Renal cortex interstitium (tissue), 11 donors: Measurements from ENCODE around the gene MLN. TPM values are rescaled to one million over a fixed set of nuclear protein-coding genes. Genes with fewer than 3 reads are reported as not detected.
"Not testable (repeated sequence)": the region's sequence is repeated elsewhere in the genome, so short reads cannot be mapped to it uniquely, and the experiment has no call there.

ENCODE experiments used
- DNase-seq, 11 donors: peaks; one replicate each; pipeline ENCODE4 v3.0.0-alpha.2; 2013; ENCODE audit warnings: low read depth in 9 of 11, low spot score in 4 of 11; ENCODE audit errors: extremely low read depth in 1 of 11
- polyA plus RNA-seq, 3 donors: library from polyadenylated mRNA; unstranded; fragments of 120-200 nt; gene quantifications; one replicate each; pipeline ENCODE4 v1.2.1, GENCODE V29; 2013; ENCODE audit not compliant: insufficient read length in 3 of 3

Gene MLN
- polyA plus RNA-seq, 3 donors = 1.5 to 2.2 (median 1.9) TPM

DNA sequence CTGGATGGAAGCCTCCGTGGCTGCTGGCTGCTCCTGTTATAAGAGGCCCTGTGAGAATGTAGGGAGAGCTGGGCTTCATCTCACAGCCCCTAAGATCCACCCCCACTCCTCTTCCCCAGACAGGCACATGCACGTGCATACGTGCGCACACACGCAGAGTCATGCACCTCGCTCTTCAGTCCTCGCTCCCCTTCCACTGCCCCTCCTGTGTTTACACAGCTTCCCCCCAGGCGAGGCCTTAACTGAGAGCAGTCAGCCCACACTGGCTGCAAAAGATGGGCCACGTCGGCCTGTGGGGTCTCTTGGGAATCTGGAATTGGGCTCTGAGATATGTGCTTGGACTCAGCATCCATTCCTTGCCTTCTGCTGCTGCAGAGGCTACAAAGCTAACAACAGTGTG, 35.2 kb upstream of the MLN start:
- DNase-seq = no peak

DNA sequence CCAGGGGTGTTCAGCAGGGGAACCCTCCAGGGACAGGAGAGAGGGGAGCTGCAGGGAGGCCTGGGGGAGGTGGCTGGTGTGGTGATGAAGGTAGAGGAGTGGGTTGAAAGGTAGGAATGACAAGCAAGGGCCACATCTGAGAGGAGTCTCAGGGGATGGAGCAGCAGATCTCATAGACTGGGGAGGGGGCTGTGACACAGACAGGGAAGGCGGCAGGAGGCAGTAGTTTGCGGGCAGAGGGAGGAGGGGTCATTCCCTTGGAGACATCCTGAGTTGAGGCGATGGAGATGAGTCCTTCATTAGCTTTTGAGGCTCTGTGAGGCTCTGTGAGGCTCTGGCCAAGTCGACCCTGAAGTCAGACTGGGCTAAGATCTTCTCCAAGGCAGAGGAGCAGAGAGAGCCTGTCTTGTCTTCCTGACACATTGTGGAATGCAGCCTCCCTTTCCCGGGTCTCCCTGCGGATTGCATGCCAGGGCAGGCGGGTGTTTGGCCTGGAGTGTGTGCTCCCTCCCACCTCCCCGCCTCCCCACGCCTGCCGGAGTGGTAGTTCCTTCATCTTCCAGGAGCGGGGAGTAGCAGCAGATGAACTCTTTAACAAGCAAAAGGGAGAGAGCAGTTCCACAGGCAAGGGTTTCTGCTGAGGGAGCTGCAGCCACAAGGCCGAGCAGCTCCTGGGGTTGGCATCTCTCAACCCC, 34.3 kb upstream of the MLN start:
- peak in 1 of 11 donors; percentile 48 for DNase-seq

DNA sequence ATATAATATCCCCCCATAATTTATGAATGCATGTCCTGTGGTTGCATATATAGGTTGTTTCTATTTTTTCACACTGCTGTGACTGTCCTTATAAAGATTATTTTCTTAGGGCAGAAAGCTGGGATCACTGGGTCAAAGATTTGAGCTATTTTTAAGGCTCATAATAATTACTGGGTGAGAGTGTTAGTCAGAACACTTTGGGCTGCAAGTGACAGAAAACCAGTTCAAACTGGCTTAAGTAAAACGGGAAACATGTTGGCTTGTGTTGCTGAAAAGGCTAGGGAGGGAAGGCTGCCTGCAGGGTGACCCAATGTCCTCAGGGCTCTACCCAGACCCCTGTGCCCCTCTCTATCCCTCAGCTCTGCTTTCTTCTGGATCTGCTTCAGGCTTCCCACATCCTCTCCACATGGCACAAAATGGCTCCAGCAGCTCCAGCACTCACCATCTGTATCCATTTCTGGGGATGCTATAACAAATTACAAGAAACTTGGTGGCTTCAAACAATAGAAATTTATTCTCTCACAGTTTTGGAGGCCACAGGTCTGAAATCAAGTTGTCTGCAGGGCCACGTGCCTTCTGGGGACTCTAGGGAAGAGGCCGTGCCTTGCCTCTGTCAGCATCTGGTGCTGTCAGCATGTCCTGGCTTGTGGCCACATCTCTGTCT, 33.1 kb upstream of the MLN start:
- DNase-seq = no peak

DNA sequence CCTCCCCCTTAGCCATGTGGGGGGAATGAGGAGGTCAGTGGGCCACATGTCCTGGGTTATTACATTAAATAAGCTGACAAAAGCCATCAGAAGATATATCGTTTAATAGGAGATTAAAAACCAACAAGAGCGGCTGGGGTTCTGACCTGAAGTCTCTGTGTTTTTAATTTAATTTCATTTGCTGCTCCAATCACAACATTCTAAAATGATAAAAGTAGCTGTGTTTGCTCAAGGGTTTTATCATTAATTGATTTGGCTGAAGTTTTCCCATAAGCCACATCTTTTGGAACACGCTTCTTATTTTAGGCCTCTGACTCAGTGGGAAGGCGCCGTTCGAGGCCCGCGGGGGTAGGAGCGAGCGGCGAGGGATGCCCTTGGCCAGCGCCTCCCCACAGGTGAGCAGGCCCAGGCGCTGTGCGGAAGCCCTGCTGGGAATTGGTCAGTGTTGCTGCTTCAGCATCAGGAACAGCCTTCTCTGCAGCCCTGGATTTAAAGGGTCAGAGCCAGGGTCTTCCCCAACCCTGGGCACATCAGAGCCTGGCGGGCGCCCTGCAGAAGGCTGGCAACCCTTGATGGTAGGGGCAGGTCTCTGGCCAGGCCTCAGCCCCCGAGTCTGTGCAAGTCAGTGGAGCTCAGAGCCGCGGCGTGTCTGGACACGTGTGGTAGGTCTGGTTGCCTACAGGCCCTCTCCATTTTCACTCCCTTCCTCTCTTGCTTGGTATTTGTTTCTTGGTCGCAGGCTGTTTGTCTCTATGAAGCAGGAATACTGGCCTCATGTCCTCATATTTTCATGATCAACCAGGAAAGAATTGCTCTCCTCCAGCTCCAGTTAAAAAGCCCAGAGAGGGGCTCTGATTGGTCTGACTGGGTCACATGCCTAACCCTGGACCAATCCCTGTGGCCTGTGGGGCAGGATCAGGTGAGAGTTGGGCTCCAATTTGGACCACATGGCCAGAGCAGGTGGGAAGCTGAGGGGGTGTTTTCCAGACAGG, 30.9 kb upstream of the MLN start:
- DNase-seq = no peak

DNA sequence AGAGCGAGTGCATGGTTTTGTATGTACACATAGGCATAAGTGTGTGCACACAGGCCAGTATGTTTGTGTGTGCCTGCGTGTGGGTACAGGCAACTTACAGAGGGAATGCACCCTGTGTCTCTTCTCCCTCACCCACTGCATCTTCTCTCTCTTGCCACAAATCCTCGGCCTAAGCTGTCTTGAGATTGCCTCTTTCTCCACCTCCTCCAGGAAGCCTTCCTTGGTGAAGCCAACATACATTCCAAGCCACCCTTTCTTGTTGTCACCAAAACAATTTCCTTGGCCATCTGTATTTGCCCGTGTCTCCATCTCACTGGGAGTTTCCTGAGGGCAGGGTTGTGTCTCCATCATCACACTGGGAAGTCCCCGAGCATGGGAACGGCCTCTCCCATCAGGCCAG, 29.8 kb upstream of the MLN start:
- no peak for DNase-seq

DNA sequence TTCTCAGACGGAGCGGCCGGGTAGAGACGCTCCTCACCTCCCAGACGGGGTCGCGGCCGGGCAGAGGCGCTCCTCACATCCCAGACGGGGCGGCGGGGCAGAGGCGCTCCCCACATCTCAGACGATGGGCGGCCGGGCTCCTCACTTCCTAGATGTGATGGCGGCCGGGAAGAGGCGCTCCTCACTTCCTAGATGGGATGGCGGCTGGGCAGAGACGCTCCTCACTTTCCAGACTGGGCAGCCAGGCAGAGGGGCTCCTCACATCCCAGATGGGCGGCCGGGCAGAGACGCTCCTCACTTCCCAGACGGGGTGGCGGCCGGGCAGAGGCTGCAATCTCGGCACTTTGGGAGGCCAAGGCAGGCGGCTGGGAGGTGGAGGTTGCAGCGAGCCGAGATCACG, 29.0 kb upstream of the MLN start:
- DNase-seq = not testable (repeated sequence)

DNA sequence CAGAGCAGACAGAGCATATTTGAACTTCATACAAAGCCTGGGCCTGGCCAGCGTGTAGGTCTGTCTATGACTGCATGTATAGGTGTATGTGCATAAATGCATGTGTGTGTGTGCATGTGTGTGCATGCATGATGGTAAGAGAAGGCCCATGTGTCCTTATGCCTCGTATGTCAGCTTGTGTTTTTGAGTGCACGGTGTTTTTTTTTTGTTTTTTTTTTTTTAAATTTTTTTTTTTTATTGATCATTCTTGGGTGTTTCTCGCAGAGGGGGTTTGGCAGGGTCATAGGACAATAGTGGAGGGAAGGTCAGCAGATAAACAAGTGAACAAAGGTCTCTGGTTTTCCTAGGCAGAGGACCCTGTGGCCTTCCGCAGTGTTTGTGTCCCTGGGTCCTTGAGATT, 27.9 kb upstream of the MLN start:
- not testable (repeated sequence) for DNase-seq

DNA sequence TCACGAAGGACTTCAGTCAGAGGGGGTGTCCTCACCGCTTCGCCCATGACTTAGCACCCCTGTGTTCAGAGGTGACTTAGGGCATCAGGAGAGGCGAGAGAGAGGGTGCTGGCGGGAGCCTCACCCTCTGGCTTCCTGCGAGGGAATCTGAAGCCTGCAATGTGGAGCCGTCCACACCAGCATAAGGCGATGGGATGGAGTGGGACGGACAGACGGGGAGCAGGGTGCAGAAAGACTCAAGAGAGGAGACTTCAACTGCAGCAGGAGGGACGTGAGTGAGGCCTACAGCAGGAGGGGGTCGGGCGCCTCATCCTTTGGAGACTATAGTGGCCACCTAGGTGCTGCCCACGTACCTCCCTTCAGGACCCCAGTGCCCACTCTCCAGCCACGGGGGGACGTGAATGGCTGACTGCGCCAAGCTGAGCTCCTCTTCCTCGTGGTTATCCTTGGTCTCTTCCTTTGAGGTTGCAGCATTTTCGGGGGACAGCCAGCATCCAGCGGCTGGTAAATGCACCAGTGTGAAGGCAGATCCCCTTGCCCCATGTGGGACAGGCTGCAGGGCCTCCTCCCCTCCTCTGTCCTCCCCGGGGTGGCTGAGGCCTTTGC, 26.9 kb upstream of the MLN start:
- DNase-seq = no peak

DNA sequence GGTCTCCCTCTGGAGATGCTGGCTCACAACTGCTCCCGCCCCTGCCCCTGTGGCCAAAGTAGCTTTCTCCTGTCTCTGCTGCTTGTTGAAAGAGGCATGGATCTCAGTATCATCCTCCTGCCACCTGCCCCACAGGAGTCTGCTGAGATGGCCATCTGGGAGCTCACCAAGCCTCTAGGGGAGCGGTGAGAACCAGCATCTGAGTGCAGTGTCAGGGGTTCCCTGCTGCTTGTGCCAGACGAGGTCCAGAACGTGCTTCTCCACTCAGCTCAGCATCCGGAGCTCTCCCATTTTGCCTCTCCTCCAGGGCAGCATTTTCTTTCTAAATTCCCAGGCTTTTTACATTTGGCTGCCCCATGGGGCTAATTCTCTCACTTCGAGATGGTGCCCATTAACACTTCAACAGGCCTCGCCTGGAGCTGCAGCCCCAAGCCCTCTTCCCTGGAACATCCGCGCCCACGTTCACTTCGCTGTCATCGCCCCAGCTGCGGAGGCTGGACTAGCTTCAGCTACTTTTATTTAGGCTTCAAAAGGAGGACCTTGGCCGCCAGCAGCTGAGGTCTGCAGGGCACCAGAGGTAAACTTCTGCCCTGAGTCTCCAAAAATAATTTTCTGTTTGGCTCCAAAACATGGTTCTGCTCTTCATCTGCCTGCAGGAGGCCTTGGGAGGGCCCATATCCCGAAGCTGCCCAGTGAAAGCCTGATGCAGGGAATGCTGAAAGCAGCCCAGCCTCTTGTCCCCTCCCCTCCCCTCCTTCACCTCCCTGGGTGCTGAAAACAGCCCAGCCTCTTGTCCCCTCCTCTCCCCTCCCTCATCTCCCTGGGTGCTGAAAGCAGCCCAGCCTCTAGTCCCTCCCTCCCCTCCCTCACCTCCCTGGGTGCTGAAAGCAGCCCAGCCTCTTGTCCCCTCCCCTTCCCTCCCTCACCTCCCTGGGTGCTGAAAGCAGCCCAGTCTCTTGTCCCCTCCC, 25.2 kb upstream of the MLN start:
- DNase-seq = no peak

DNA sequence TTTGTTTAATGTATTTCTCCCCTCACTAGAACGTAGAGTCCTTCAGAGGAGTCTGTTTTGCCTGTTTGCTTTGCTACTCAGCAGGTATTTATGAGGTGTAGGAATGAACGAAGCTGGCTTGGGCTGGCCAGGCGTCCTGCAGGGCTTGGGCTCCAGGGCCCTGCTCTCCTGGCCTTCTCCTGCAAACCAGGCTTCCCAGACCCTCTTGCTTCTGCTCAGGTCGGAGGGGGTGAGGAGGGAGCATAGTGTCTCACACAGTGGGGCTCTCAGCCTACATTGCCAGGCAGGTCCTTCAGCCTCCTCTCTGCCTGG, 24.6 kb upstream of the MLN start:
- DNase-seq = no peak

DNA sequence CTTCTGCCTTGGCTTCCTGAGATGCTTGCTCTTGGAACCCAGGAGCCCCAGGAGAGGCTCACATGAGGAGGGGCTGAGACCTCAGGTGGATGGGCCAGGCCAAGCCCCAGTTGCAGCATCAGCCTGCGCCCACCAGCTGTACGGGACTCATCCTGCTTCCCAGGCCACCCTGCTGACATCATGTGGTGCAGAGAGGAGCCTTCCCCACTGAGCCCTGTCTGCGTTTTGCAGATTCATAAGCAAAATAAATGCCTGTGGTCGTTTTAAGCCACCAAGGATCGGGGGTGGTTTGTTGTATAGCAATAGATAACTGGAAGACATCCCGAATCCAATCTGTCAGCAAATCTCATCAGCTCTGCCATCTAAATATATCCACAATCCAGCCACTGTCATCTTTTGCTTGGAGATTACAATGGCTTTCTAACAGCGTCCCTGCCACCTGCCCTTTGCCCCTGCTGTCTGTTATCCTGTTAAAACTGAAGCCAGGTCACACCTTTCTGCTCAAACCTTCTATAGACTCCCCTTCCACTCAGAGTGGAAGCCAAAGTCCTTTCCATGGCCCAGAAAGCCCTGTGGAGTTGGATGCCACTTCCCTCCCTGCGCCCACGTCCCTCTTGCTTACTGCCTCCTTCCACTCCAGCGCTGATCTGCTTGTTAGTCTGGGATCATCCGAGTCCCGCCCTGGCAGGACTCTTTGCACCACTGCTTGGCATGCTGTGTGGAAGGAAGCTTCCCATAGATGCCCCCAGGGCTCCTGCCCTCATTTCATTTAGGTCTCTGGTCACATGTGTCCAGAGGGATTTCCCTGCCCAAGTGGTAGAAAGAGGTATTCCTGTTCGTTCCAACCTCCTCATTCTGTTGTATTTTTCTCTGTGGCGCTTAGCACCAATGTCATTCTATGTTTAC, 24.0 kb upstream of the MLN start:
- DNase-seq = no peak

DNA sequence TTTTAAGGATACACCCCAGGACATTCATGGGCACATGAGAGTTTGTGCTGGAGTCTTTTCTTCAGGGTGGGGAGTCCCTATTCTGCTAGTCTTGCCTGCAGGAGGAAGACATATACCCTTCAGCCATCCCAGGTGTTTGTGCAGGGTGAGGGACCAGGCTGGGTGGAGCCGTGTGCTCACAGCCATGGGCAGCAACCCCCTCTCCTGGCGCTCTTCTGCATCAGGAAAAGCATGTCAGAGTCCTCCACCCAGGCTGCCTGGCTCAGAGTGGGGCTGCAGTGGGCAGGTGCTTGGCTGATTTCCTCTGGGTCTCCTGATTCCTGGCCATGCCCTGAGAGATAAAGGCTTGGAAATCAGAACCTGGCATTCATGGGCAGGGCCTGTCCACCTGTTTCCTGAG, 22.7 kb upstream of the MLN start:
- no peak for DNase-seq

DNA sequence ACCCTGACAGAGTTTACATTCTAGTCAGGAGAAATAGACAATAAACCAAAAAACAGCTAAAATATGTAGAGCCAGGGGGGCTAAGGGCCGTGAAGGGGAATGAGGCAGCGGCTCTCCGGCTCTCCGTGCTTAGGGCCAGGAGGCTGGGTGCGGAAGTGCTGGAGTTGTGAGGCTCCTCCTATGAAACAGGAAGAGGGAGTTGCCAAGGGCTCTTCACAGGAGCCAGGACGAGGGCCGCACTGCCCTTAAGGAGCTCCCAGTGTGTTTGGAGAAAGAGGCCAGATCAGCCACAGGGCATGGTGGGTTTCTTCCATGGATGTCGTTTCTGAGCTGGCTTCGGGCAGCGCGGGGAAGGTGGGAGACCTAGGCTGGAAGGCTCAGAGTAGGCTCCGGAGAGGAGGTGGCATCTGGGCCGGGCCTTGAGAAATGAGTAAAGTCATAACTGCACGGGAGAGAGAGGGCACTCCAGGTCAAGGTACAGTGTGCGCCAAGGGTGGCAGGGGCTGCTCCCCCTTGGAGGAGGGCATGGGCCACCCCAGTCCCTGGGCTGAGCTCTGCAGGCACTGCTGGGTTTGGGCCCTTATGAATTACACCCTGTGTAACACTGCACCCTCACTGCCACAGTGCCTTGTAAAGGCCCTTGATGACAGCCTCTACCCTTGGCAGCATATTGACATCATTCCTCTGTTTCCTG, 20.8 kb upstream of the MLN start:
- no peak for DNase-seq

DNA sequence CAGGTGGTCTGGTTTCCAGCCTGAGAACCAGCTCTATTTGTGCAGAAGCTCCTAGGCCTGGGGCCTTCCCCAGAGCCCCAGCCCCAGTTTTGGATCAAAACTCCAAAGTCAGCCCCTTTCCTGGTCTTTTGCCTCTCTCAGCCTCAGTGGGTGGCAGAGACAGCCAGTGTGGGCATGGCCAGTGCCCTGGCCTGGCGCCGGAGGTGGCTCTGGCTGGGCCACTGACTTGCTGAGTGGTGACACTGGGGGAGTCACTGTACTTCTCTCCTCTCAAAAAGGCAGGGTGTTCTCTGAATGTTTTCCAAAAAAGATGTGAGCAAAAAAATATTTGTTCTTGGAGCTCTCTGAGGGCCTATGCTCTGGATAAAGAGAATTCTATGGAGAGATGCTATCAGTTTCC, 20.0 kb upstream of the MLN start:
- no peak for DNase-seq

DNA sequence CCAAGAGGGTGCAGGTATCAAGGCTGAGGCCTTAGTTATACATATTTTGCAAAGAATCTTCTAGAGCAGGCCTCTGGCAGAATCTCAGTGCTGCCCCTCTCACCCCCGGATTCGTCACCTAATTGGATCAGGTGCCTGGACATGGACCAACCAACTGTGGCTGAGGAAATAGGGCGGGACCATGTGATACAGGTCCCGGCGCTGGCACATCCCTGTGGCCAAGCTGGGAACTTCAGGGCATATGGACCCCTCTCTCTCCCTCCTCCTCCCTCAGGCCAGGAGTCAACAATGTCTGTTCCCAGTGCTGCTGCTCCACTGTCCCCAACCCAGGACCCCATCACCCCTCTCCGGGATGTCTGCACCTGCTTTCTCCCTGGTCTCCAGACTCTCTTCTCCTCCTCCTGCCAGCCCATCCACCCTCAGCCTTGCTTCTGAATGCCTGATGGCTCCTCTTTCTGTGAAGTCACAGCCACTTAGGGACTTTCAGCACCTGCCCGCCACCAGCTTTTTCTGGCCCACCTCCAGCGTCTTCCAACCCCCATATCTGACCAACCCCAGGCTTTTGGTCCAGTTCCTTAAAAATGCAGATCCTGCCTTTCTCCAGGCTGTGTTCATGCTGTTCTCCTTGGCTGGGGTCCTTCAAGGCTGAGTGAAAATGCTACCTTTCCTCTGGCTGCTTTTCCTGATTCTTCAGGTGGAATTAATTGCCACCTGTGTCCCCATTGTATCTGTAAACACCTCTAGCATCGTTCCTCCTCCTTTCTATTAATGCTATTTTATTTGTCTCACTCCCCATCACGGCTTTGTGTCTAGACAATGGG, 19.0 kb upstream of the MLN start:
- DNase-seq = no peak
